OCI-LY1 (cell line): Measurements from ENCODE around the gene CCR2.

ENCODE experiments used
- H2AFZ ChIP-seq: fragments of 200-600 bp; sonication (generic), shearing (Covaris generic); 2 replicates; pipeline ENCODE4 v1.6.0; 2014; ENCODE audit warnings: antibody characterized with exemption, mild to moderate bottlenecking, low read length
- H3F3A ChIP-seq: fragments of 200-600 bp; sonication (generic), shearing (Covaris generic); 2 replicates; pipeline ENCODE4 v1.6.0; 2014; ENCODE audit warnings: mild to moderate bottlenecking, antibody characterized with exemption, low read length, moderate library complexity; ENCODE audit not compliant: insufficient read depth
- H3K27ac ChIP-seq: fragments of 200-600 bp; sonication (generic); 2 replicates; pipeline ENCODE4 v1.5.1; 2014; ENCODE audit warnings: low read length, mixed run types, mild to moderate bottlenecking, low read depth; ENCODE audit not compliant: poor library complexity, severe bottlenecking
- H3K27me3 ChIP-seq: fragments of 200-600 bp; sonication (generic); 2 replicates; pipeline ENCODE4 v1.6.0; 2014; ENCODE audit warnings: antibody characterized with exemption, mild to moderate bottlenecking, low read length, moderate library complexity; ENCODE audit not compliant: insufficient read depth
- H3K36me3 ChIP-seq: fragments of 200-600 bp; sonication (generic); 2 replicates; pipeline ENCODE4 v1.6.1; 2014; ENCODE audit warnings: mild to moderate bottlenecking, antibody characterized with exemption, low read length, moderate library complexity, mixed read lengths; ENCODE audit not compliant: insufficient read depth
- H3K4me1 ChIP-seq: fragments of 200-600 bp; sonication (generic); 2 replicates; pipeline ENCODE4 v1.5.1; 2014; ENCODE audit warnings: mild to moderate bottlenecking, low read length, moderate library complexity; ENCODE audit not compliant: insufficient read depth, severe bottlenecking
- H3K4me2 ChIP-seq: fragments of 200-600 bp; sonication (generic), shearing (Covaris generic); 2 replicates; pipeline ENCODE4 v1.6.1; 2014; ENCODE audit warnings: low read length
- H3K4me3 ChIP-seq: fragments of 200-600 bp; sonication (generic); 2 replicates; pipeline ENCODE4 v1.5.1; 2014; ENCODE audit warnings: low read length, low read depth, mild to moderate bottlenecking, mixed read lengths; ENCODE audit not compliant: poor library complexity, severe bottlenecking
- H3K79me2 ChIP-seq: fragments of 200-600 bp; shearing (Covaris generic); 2 replicates; pipeline ENCODE4 v1.6.1; 2016; ENCODE audit warnings: mixed run types, low read length, mixed read lengths; ENCODE audit not compliant: insufficient read depth
- H3K9ac ChIP-seq: fragments of 200-600 bp; sonication (generic), shearing (Covaris generic); 2 replicates; pipeline ENCODE4 v1.6.1; 2014; ENCODE audit warnings: mild to moderate bottlenecking, low read length, mixed read lengths
- H3K9me2 ChIP-seq: fragments of 200-600 bp; sonication (generic), shearing (Covaris generic); 2 replicates; pipeline ENCODE4 v1.6.1; 2014; ENCODE audit warnings: low read depth, mild to moderate bottlenecking, low read length, mixed read lengths
- H3K9me3 ChIP-seq: fragments of 200-600 bp; shearing (Covaris generic); 2 replicates; pipeline ENCODE4 v1.6.1; 2014; ENCODE audit warnings: low read length, mixed read lengths
- H4K20me1 ChIP-seq: fragments of 200-600 bp; sonication (generic), shearing (Covaris generic); 2 replicates; pipeline ENCODE4 v1.6.0; 2016; ENCODE audit warnings: mild to moderate bottlenecking, low read length; ENCODE audit not compliant: insufficient read depth
- EZH2 ChIP-seq: fragments of 200-600 bp; sonication (generic), shearing (Covaris generic); IDR thresholded peaks from 2 replicates; pipeline ENCODE4 v1.8.0; 2017; ENCODE audit warnings: borderline replicate concordance, mixed run types, mild to moderate bottlenecking, antibody characterized with exemption, low read length, moderate library complexity, mixed read lengths
- TF ChIP-seq, protein P1 (sequence below): fragments of 200-600 bp; sonication (generic), shearing (Covaris generic); IDR thresholded peaks from 2 replicates; pipeline ENCODE4 v1.5.1; 2017; ENCODE audit warnings: mild to moderate bottlenecking, antibody characterized with exemption, low read length, moderate library complexity, mixed read lengths

Gene CCR2

DNA sequence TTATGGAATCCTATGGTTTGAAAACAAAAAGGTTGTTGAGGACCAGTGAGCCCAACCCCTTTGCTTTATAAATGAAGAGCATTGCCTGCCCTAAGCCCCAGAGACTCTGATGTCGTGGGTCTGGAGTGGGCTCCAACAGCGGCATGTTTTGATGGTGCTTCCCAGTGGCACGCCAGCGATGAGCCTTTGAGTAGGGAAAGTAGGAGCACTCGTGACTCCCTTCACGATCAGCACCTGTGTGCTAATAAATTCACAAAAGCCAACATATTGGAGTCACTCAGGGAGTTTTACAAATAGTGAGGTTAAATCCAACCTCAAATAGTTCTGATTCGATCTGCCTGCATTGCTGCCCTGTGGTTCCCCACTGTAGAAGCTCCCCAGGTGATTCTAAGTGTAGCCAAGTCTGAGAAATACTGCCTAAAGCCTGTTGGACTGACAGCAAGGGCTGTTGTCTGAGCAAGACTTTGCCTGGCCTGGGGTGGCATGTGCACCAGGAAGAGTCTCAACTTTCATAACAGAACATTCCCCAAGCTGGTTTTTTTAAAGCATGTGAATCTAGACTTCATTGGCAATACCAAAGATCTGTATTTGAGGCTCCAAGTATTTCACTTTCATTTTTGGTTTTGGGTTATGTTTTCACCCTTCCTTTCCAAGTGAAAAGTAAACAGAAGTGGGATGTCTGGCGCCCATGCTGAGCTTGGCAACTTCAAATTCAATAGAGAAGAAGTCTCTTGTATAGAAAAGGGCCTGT lies 26.7 kb downstream of the CCR2 start:
- no peak overlapping the region for H3K9ac ChIP-seq
- H3K4me2 ChIP-seq, result no peak overlapping the region
- H3K9me3 ChIP-seq, result no peaks in the 10 kb centered on the region
- no peaks in the 10 kb centered on the region for H3F3A ChIP-seq
- H3K9me2 ChIP-seq, result no peaks in the 10 kb centered on the region
- no peaks in the 10 kb centered on the region for H4K20me1 ChIP-seq
- no peaks in the 10 kb centered on the region for H3K4me1 ChIP-seq
- TF ChIP-seq, protein P1, sequence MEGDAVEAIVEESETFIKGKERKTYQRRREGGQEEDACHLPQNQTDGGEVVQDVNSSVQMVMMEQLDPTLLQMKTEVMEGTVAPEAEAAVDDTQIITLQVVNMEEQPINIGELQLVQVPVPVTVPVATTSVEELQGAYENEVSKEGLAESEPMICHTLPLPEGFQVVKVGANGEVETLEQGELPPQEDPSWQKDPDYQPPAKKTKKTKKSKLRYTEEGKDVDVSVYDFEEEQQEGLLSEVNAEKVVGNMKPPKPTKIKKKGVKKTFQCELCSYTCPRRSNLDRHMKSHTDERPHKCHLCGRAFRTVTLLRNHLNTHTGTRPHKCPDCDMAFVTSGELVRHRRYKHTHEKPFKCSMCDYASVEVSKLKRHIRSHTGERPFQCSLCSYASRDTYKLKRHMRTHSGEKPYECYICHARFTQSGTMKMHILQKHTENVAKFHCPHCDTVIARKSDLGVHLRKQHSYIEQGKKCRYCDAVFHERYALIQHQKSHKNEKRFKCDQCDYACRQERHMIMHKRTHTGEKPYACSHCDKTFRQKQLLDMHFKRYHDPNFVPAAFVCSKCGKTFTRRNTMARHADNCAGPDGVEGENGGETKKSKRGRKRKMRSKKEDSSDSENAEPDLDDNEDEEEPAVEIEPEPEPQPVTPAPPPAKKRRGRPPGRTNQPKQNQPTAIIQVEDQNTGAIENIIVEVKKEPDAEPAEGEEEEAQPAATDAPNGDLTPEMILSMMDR, result no peak
- no peak for TF ChIP-seq EZH2
- H3K4me3 ChIP-seq, result no peak overlapping the region
- H2AFZ ChIP-seq, result no peak overlapping the region
- H3K27ac ChIP-seq, result no peak overlapping the region
- H3K79me2 ChIP-seq, result no peaks in the 10 kb centered on the region
- H3K36me3 ChIP-seq, result no peaks in the 10 kb centered on the region
- H3K27me3 ChIP-seq, result no peaks in the 10 kb centered on the region

DNA sequence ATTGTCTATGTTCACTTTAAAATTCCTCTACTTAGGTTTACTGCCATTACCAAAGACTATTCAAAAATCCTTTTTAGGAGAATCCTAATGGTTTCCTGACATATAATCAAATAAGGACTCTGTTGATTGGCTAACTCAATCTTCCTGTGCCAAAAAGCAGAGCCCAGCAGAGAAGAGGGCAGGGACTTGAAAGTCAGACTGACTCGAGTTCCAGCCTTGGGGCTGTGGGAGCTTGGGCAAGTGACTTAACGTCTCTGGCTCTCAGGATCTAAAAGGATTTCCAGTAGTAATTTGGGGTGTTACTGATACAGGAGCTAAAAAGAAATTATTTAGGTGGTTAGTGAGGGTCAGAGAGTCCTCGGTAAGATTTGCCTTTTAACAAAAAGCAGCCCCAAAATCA lies 27.7 kb downstream of the CCR2 start:
- no peak for TF ChIP-seq EZH2
- TF ChIP-seq, protein P1, result no peak
- no peaks in the 10 kb centered on the region for H3K79me2 ChIP-seq
- H3K9me3 ChIP-seq, result no peaks in the 10 kb centered on the region
- H2AFZ ChIP-seq, result no peak overlapping the region
- no peaks in the 10 kb centered on the region for H3F3A ChIP-seq
- H3K4me3 ChIP-seq, result no peak overlapping the region
- H4K20me1 ChIP-seq, result no peaks in the 10 kb centered on the region
- H3K4me2 ChIP-seq, result no peak overlapping the region
- H3K9me2 ChIP-seq, result no peaks in the 10 kb centered on the region
- no peaks in the 10 kb centered on the region for H3K4me1 ChIP-seq
- H3K27ac ChIP-seq, result no peak overlapping the region
- no peaks in the 10 kb centered on the region for H3K27me3 ChIP-seq
- H3K36me3 ChIP-seq, result no peaks in the 10 kb centered on the region
- H3K9ac ChIP-seq, result no peak overlapping the region

DNA sequence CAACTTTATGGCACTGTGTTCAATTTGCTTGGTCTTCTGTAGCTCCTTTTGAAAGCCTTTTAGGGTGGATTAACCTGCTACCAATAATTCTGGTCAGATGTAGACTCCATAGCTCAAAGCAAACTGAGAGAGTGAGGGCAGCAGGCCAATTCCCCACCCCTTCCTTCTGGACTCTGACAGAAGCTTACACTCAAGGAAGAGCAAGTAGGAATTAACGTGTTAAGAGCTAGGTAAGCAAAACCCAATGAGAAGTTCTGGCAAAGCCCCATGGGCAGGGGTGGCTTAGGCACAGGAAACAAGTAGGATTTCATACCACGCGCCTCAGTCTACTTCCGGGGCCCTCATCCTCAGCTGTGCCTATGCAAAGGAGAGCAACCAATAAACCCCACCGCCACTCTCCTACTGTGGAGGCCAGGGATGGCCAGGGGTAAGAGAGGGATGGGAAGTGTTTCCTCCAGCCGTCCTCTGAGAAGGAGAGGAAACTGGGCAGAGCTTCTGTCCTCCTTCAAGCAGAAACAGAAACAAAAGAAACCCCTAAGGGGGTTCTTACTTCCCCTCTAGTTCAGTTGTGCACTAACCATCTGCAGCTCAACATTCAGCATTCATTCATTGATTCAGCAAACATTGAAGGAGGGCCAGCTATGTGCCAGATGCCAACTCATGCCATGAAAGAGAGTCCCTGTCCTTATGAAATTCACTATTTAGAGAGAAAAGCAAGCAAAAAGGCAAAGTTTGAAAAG lies 29.5 kb downstream of the CCR2 start:
- no peaks in the 10 kb centered on the region for H3K79me2 ChIP-seq
- H3K4me1 ChIP-seq, result no peaks in the 10 kb centered on the region
- H3F3A ChIP-seq, result no peaks in the 10 kb centered on the region
- H3K27ac ChIP-seq, result no peak overlapping the region
- no peaks in the 10 kb centered on the region for H3K9me2 ChIP-seq
- no peak overlapping the region for H3K4me2 ChIP-seq
- no peaks in the 10 kb centered on the region for H4K20me1 ChIP-seq
- H3K36me3 ChIP-seq, result no peaks in the 10 kb centered on the region
- no peak overlapping the region for H3K4me3 ChIP-seq
- H2AFZ ChIP-seq, result no peak overlapping the region
- H3K9me3 ChIP-seq, result no peaks in the 10 kb centered on the region
- H3K27me3 ChIP-seq, result no peaks in the 10 kb centered on the region; the same call in 1 of the 2 replicates
- no peak for TF ChIP-seq EZH2
- TF ChIP-seq, protein P1, result no peak
- H3K9ac ChIP-seq, result no peak overlapping the region
